ENCODE results near the gene TEC. TPM values are rescaled to one million over a fixed set of nuclear protein-coding genes. Genes with fewer than 3 reads are reported as not detected.
"Not testable (repeated sequence)": the region's sequence is repeated elsewhere in the genome, so short reads cannot be mapped to it uniquely, and the experiment has no call there.

TEC gene
- 2.3 to 3.5 TPM (median 3.3 TPM) in 3 replicates for total RNA-seq

- TF ChIP-seq CTCF (IDR thresholded peaks at IDR 0.05; ENCODE audit: unreplicated experiment): no peak
- Mint-ChIP-seq H3K4me1 (peaks cover 14% of the 10 kb centered on the region), H3K4me3 (peak within 1 kb of the TSS; percentile 91), H3K27me3 (ENCODE audit: low read depth) (peaks cover 2% of the 10 kb centered on the region), H3K27ac (peak within 1 kb of the TSS; percentile 82), H3K9me3 (no peaks in the 10 kb centered on the region), H3K36me3 (no peaks in the 10 kb centered on the region)
- DNase-seq (ENCODE audit: low spot score in 2 of 2, unreplicated experiment in 2 of 2): no peak
These were observed at the start of gene TEC for GRCh38 chr4:48268956-48269860. Gene TEC, minus strand, starts transcription at chr4:48269838. Its CDS starts 41,224 bp downstream, at chr4:48228614.

GRCh38 chr4:48315728-48316630 lies 46.3 kb upstream of the TEC start:
- TF ChIP-seq CTCF (IDR thresholded peaks at IDR 0.05; ENCODE audit: unreplicated experiment): peak; percentile 30
- Mint-ChIP-seq H3K4me3 (no peak overlapping the region), H3K36me3 (peaks cover 2% of the 10 kb centered on the region), H3K27ac (no peak overlapping the region), H3K9me3 (peaks cover 3% of the 10 kb centered on the region), H3K27me3 (ENCODE audit: low read depth) (no peaks in the 10 kb centered on the region), H3K4me1 (no peaks in the 10 kb centered on the region)
- no peak for DNase-seq (ENCODE audit: low spot score in 2 of 2, unreplicated experiment in 2 of 2)

GRCh38 chr4:48314746-48315145 lies 45.1 kb upstream of the TEC start:
- DNase-seq (ENCODE audit: low spot score in 2 of 2, unreplicated experiment in 2 of 2); H3K36me3 Mint-ChIP-seq; H3K27ac Mint-ChIP-seq; H3K4me1 Mint-ChIP-seq; H3K27me3 Mint-ChIP-seq (ENCODE audit: low read depth); H3K9me3 Mint-ChIP-seq; H3K4me3 Mint-ChIP-seq: not testable (repeated sequence)

- Mint-ChIP-seq H3K4me1 (no peaks in the 10 kb centered on the region), H3K27ac (no peak overlapping the region), H3K4me3 (no peak overlapping the region), H3K27me3 (ENCODE audit: low read depth) (no peaks in the 10 kb centered on the region), H3K36me3 (peaks cover 2% of the 10 kb centered on the region), H3K9me3 (peaks cover 3% of the 10 kb centered on the region)
- no peak for DNase-seq (ENCODE audit: low spot score in 2 of 2, unreplicated experiment in 2 of 2)
- TF ChIP-seq CTCF (IDR thresholded peaks at IDR 0.05; ENCODE audit: unreplicated experiment): no peak
These were observed 42.3 kb upstream of the TEC start for GRCh38 chr4:48311896-48312295.

- DNase-seq (ENCODE audit: low spot score in 2 of 2, unreplicated experiment in 2 of 2): no peak
- no peak for TF ChIP-seq CTCF (IDR thresholded peaks at IDR 0.05; ENCODE audit: unreplicated experiment)
- Mint-ChIP-seq H3K36me3 (no peaks in the 10 kb centered on the region), H3K4me3 (no peak overlapping the region), H3K27me3 (ENCODE audit: low read depth) (no peaks in the 10 kb centered on the region), H3K27ac (no peak overlapping the region), H3K4me1 (no peaks in the 10 kb centered on the region), H3K9me3 (no peaks in the 10 kb centered on the region)
These were observed 39.3 kb upstream of the TEC start for GRCh38 chr4:48308901-48309300.

- Mint-ChIP-seq H3K4me1 (no peaks in the 10 kb centered on the region), H3K27ac (no peak overlapping the region), H3K4me3 (no peak overlapping the region), H3K9me3 (no peaks in the 10 kb centered on the region), H3K27me3 (ENCODE audit: low read depth) (peaks cover 3% of the 10 kb centered on the region), H3K36me3 (no peaks in the 10 kb centered on the region)
- TF ChIP-seq CTCF (IDR thresholded peaks at IDR 0.05; ENCODE audit: unreplicated experiment): no peak
- no peak for DNase-seq (ENCODE audit: low spot score in 2 of 2, unreplicated experiment in 2 of 2)
These were observed 37.9 kb upstream of the TEC start for GRCh38 chr4:48307528-48307927.

All from mesothelial cell of epicardium (in vitro differentiated cells).